Urothelium cell line (cell line): ENCODE data around the gene GCKR.

Source experiments
- DNase-seq: peaks from one replicate; pipeline ENCODE4 v3.0.0; 2011; ENCODE audit warnings: low spot score, mixed read lengths
- FAIRE-seq: peaks from 2 replicates; lab custom pipeline; 2011; peaks lifted over from hg19 to GRCh38; lab: Jason Lieb, UNC

Gene GCKR

DNA sequence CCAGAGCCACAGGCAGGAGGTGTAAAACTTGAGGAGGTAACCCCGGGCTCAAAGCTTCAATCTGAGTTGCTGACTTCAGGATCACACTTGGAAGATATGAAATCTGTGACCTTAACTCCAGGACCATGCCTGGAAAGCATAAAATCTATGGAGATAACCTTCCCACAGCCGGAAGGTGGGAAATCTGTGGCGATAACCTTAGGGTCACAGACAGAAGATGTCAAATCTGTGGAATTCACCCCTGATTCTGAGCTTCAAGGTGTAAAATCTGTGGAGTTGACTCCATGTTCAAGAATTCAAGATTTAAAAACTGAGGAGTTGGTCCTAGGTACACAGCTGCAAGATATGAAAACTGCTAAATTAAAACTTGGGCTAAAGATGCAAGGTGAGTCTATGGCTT is 74.6 kb downstream of the GCKR start:
- FAIRE-seq (no peak), DNase-seq (no peak)

GRCh38 chr2:27571681-27572080 is 75.0 kb downstream of the GCKR start:
- no peak for FAIRE-seq
- DNase-seq = no peak

GRCh38 chr2:27572439-27572838 is 75.8 kb downstream of the GCKR start:
- FAIRE-seq = no peak

GRCh38 chr2:27572998-27573429 is 76.4 kb downstream of the GCKR start:
- FAIRE-seq = no peak
- DNase-seq = no peak

More at GRCh38 chr2:27572439-27572838, 75.8 kb downstream of the GCKR start:
- no peak for DNase-seq
